OCI-M2 (cell line): Measurements from ENCODE around the gene TRMT61A.
"Not testable (repeated sequence)": the region's sequence is repeated elsewhere in the genome, so short reads cannot be mapped to it uniquely, and the experiment has no call there.

Experiments used
- DNase-seq: peaks from one replicate; lab custom pipeline; 2025; ENCODE audit not compliant: unreplicated experiment; lab: John Stamatoyannopoulos, UW

The TRMT61A gene

GRCh38 chr14:103521951-103522563, 6.9 kb upstream of the TRMT61A start:
- DNase-seq = no peak

GRCh38 chr14:103522649-103523574, 6.1 kb upstream of the TRMT61A start, which contains the start of gene CKB:
CKB (minus strand) TSS chr14:103522830; CDS start chr14:103522493, 337 bp downstream.
- DNase-seq = no peak

GRCh38 chr14:103523575-103523954, 5.4 kb upstream of the TRMT61A start:
- DNase-seq = no peak

- no peak for DNase-seq
Observed at GRCh38 chr14:103524002-103524935, 4.7 kb upstream of the TRMT61A start.

GRCh38 chr14:103525430-103526246, 3.4 kb upstream of the TRMT61A start:
- not testable (repeated sequence) for DNase-seq

GRCh38 chr14:103526247-103526913, 2.6 kb upstream of the TRMT61A start:
- DNase-seq = no peak

GRCh38 chr14:103526914-103527248, 2.1 kb upstream of the TRMT61A start:
- no peak for DNase-seq

GRCh38 chr14:103527408-103528145, 1.4 kb upstream of the TRMT61A start:
- DNase-seq = no peak

- no peak for DNase-seq
Observed at GRCh38 chr14:103528146-103528586, 830 bp upstream of the TRMT61A start.

GRCh38 chr14:103529383-103530365, 678 bp downstream of the TRMT61A start:
- no peak for DNase-seq

GRCh38 chr14:103530390-103530789, 1.4 kb downstream of the TRMT61A start:
- DNase-seq = no peak

- no peak for DNase-seq
Observed at GRCh38 chr14:103530831-103531230, 1.8 kb downstream of the TRMT61A start.

- DNase-seq = no peak
Observed at GRCh38 chr14:103531421-103532215, 2.6 kb downstream of the TRMT61A start.

GRCh38 chr14:103532216-103533136, 3.5 kb downstream of the TRMT61A start:
- no peak for DNase-seq

- no peak for DNase-seq
Observed at GRCh38 chr14:103533137-103533998, 4.4 kb downstream of the TRMT61A start.
